K562 (cell line): ENCODE data around the gene THAP11. TPM values are rescaled to one million over a fixed set of nuclear protein-coding genes. Genes with fewer than 3 reads are reported as not detected.

Experiments used
- ATF3 ChIP-seq, 2 experiments: fragments of 450-650 bp in 1 of 2; sonication (generic) in 1 of 2; formaldehyde crosslinking in 1 of 2; IDR thresholded peaks in 1 of 2; conservative IDR thresholded peaks in 1 of 2; 2 replicates each; pipeline versions ENCODE4 v1.6.1 to v1.8.1; 2016 to 2023; ENCODE audit warnings: mild to moderate bottlenecking in 2 of 2, moderate library complexity in 2 of 2, inconsistent platforms in 1 of 2, missing genetic modification reagents in 1 of 2
- CBX8 ChIP-seq: fragments of 200-600 bp; sonication (generic); IDR thresholded peaks from 2 replicates; pipeline ENCODE4 v1.6.1; 2012; ENCODE audit warnings: borderline replicate concordance, mixed run types, low read depth, mild to moderate bottlenecking, moderate library complexity, mixed read lengths, low read length, control low read depth, inconsistent platforms; ENCODE audit not compliant: poor library complexity, severe bottlenecking; ENCODE audit errors: extremely low read depth
- CHAMP1 ChIP-seq: fragments of 450-650 bp; IDR thresholded peaks from 2 replicates; pipeline ENCODE4 v1.6.1; 2016; ENCODE audit warnings: mild to moderate bottlenecking
- CTCFL ChIP-seq: IDR thresholded peaks from 2 replicates; pipeline ENCODE4 v1.6.1; 2011; ENCODE audit warnings: borderline replicate concordance, low read depth, mild to moderate bottlenecking, moderate library complexity, low read length; ENCODE audit not compliant: insufficient read depth, poor library complexity, severe bottlenecking
- MAFK ChIP-seq: IDR thresholded peaks from 2 replicates; pipeline ENCODE4 v1.6.1; 2011; ENCODE audit warnings: low read length, improper control_type of control experiment
- PTRF ChIP-seq: fragments of 450-650 bp; IDR thresholded peaks from 2 replicates; pipeline ENCODE4 v1.6.1; 2016; ENCODE audit warnings: mild to moderate bottlenecking, missing genetic modification characterization, missing compliant biosample characterization
- SIRT6 ChIP-seq: IDR thresholded peaks from one replicate; pipeline ENCODE4 v1.6.1; 2012; ENCODE audit warnings: low read depth, mild to moderate bottlenecking, control low read depth, inconsistent platforms, low read length, moderate library complexity
- SRSF1 ChIP-seq: fragments of 200-400 bp; formaldehyde crosslinking; IDR thresholded peaks from 2 replicates; pipeline ENCODE4 v1.6.1; 2017; ENCODE audit warnings: mild to moderate bottlenecking, low read depth, low read length, moderate library complexity
- TBL1XR1 ChIP-seq, 2 experiments: IDR thresholded peaks; 2 replicates each; pipeline ENCODE4 v1.6.1; 2012; ENCODE audit warnings: improper control_type of control experiment in 2 of 2, low read length in 2 of 2, mild to moderate bottlenecking in 1 of 2
- ZNF121 ChIP-seq: sonication (generic); formaldehyde crosslinking; conservative IDR thresholded peaks from 2 replicates; pipeline ENCODE4 v1.8.0; 2022; ENCODE audit warnings: missing genetic modification reagents
- ZNF407 ChIP-seq: fragments of 450-650 bp; IDR thresholded peaks from 2 replicates; pipeline ENCODE4 v1.6.1; 2016; ENCODE audit warnings: low read depth
- polyA plus RNA-seq, 8 experiments: library from polyadenylated mRNA; depleted of rRNA in 4 of 8; stranded (reverse) in 5 of 8; unstranded in 3 of 8; fragments of >200 nt; fragmentation: Nextera tagmentation in 2 of 8; fragmentation: Illumina TruSeq in 1 of 8; extraction: Ambion mirVana in 2 of 8; extraction: Trizol in 1 of 8; gene quantifications; 2 replicates each; pipeline versions ENCODE4 v1.2.1 to v1.2.3, GENCODE V29; 2011 to 2014; ENCODE audit warnings: inconsistent platforms in 1 of 8, missing spikeins in 1 of 8
- total RNA-seq, 7 experiments: library from RNA; depleted of rRNA in 6 of 7; stranded (reverse); fragments of >200 nt in 6 of 7; fragmentation: Illumina TruSeq in 2 of 7; extraction: Trizol in 2 of 7; gene quantifications; 2 replicates each; pipeline versions ENCODE4 v1.2.1 to v1.2.3, GENCODE V29; 2011 to 2021; ENCODE audit warnings: low replicate concordance in 1 of 7

Gene THAP11
- total and polyA plus RNA-seq, 9 of the 15 experiments (the other 6 are each of a cell fraction or from before 2014, with no cell fraction given): 2.4 to 31.6 (median 21.4) TPM

GRCh38 chr16:67872631-67873434, 30.7 kb downstream of the THAP11 start, which contains the start of gene EDC4 (continued):
- no peak for TF ChIP-seq CTCFL
- peak; percentile 31 to 84; a peak in 2 of 4 replicates for TF ChIP-seq TBL1XR1 (IDR thresholded peaks at IDR 0.05; ENCODE audit: low read length in 2 of 2)
- TF ChIP-seq PTRF (tag): no peak
- TF ChIP-seq MAFK: peak; percentile 26
- TF ChIP-seq ZNF121 (CRISPR knock-in tag): no peak; the same call in 1 of the 2 replicates
- no peak for TF ChIP-seq SRSF1
- TF ChIP-seq CBX8: no peak
- TF ChIP-seq CHAMP1: no peak
- TF ChIP-seq SIRT6: no peak
- TF ChIP-seq ATF3 (IDR thresholded peaks at IDR 0.05): no peak
- no peak for TF ChIP-seq ATF3 (CRISPR knock-in tag; conservative IDR thresholded peaks at IDR 0.05)
- no peak for TF ChIP-seq ZNF407
